GM18498 (cell line): ENCODE results near the gene MSL2.
"Not testable (repeated sequence)": the region's sequence is repeated elsewhere in the genome, so short reads cannot be mapped to it uniquely, and the experiment has no call there.

Experiments
- ATAC-seq: cut with Tn5 transposase; IDR thresholded peaks from one replicate; pipeline ENCODE4 v1.9.1; 2021; ENCODE audit warnings: mild to moderate bottlenecking, moderate library complexity; ENCODE audit not compliant: unreplicated experiment

MSL2 gene

DNA sequence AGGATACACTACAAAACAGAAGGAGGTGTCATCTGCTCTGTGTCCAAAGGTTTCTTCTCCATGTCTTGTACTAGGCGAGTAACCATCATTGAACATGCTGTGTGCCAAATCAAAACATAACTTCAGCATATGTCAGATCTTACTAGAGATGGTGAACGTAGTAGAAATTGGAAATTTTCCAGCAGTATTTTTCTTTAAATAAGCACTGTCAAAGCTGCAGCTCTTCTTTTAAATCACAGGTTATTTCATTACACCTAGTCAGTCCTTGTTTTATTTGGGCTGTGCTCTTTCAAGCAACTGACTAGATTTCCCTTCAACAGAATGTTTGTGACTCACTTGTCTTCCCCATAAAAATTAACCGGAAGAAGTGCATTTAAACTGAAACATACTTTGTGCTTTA is 46.5 kb downstream of the MSL2 start:
- no peak for ATAC-seq

DNA sequence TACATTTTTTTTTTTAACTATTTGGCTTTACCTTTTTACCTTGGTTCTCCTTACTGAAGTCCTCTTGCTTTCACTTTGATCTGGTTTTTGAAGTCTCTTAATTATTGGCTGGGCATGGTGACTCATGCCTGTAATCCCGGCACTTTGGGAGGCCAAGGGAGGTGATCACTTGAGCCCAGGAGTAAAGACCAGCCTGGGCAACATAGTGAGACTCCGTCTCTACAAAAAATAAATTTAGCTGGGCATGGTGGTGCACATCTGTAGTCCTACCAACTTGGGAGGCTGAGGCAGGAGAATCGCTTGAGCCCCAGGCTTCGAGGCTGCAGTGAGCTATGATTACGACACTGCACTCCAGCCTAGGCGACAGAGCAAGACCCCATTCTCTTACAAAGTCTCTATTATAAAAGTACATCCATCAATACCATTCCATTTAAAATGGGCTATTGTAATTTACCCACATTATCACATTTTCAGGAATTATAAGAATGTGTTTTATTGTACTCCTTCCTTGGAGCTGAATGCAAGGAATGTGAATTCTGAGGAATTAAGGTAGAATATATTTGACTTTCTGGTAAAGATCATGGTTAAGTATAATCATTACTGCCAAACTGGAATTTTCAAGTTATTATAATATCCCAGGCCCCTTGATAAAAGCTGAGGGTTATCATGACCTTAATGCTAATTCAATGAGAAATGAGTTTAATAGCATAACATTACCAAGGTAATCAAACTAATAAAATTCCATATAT is 49.0 kb downstream of the MSL2 start:
- no peak for ATAC-seq

- ATAC-seq: not testable (repeated sequence)
These were observed 51.7 kb downstream of the MSL2 start for GRCh38 chr3:136144397-136144796.

DNA sequence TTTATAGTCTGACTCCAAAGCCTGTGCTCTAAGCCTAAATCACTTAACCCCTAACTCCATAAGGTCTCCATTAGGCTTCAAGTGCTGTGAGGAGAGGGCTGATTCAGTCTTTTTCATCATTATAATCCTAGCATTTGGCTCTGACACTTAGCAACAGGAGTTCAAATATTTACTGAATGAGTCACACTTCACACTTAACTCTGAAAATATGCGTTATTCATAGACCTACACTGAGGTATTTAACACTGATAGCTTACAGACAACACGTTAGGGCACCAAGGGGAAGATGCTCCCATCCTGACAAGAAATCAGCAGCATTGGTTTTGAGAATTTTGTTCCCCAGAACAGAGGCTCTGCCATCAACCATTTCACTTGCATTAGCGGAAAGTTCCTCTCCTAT is 53.5 kb downstream of the MSL2 start:
- no peak for ATAC-seq

DNA sequence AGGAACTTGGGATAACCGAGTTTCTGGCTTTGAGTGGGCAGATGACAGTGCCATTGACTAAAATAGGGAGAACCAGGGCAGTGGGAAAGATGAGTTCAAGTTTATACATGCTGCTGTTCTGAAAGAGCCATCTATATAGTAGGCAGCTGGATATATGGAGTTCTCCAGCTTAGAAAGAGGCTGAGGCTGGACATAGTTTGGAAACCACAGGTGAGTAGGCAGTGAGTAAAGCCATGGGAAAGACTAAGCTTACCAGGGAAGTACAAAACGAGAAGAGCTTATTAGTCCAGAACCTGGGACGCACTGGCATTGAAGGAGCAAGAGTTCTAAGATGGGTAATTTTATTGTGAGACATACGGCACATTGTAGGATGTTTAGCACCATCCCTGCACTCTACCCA is 54.2 kb downstream of the MSL2 start:
- ATAC-seq: no peak

GRCh38 chr3:136141291-136141785 is 54.8 kb downstream of the MSL2 start:
- no peak for ATAC-seq

- no peak for ATAC-seq
These were observed 59.7 kb downstream of the MSL2 start for GRCh38 chr3:136136454-136136853.

- no peak for ATAC-seq
These were observed 60.9 kb downstream of the MSL2 start for GRCh38 chr3:136135039-136135802.

DNA sequence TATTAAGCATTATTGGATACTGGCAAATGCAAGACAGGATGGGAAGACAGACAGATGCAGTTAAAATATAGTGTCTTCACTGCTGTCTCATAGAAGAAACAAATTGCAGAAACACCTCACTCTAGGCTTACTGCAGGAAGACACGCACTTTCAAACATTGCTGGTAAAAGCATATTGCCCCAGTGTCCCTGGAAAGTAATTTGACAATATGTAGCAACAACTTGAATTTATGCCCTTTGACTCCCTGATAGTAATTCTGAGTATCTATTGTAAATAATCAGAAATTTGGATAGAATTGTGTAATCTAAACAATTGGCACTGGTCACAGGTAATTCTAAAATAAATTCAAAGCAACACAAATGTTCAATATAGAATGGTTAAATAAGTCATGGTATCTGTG is 62.0 kb downstream of the MSL2 start:
- no peak for ATAC-seq

GRCh38 chr3:136131647-136132046 is 64.5 kb downstream of the MSL2 start:
- not testable (repeated sequence) for ATAC-seq

GRCh38 chr3:136122006-136122405 is 74.1 kb downstream of the MSL2 start:
- ATAC-seq: no peak

- ATAC-seq: peak; percentile 87
These were observed 75.5 kb downstream of the MSL2 start for GRCh38 chr3:136120373-136121348.

- not testable (repeated sequence) for ATAC-seq
These were observed 76.4 kb downstream of the MSL2 start for GRCh38 chr3:136119783-136120182.

GRCh38 chr3:136119332-136119731 is 76.8 kb downstream of the MSL2 start:
- not testable (repeated sequence) for ATAC-seq

DNA sequence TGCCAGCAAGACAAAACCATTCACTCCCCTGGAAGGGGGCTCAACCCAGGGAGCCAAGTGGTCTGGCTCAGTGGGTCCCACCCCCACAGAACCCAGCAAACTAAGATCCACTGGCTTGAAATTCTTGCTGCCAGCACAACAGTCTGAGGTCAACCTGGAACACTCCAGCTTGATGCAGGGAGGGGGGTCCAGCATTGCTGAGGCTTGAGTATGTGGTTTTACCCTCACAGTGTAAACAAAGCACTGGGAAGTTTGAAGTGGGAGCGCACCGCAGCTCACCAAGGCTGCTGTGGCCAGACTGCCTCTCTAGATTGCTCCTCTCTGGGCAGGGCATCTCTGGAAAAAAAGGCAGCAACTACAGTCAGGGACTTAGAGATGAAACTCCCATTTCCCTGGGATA is 81.7 kb downstream of the MSL2 start:
- ATAC-seq: no peak

GRCh38 chr3:136110481-136110880 is 85.7 kb downstream of the MSL2 start:
- no peak for ATAC-seq

DNA sequence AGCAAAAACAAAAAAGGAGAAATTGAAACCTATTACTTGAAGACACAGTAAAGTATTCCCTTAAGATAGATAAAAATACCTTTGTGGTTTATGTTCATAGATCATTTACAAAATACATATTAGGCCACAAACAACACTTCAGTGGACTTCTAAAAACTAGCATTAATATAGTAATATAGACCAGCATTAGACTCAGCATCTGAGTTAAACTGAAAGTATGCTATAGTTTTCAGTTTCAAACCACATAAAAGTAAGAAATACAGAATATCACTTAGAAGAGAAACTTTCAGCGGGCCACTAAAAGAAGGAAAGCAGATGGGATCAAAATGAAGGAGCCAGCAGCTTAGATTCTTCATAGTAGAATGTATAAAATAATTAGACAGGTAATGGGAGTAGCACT is 86.6 kb downstream of the MSL2 start:
- ATAC-seq: peak; percentile 92

GRCh38 chr3:136106101-136106500 is 90.0 kb downstream of the MSL2 start:
- ATAC-seq: no peak

- no peak for ATAC-seq
These were observed 91.1 kb downstream of the MSL2 start for GRCh38 chr3:136105044-136105443.
